ENCODE data around the gene ARHGAP44.

Gene ARHGAP44

GRCh38 chr17:12907477-12907876 is 118.2 kb downstream of the ARHGAP44 start:
- DNase-seq: no peak

- no peak for DNase-seq
Observed at GRCh38 chr17:12909046-12909445, 119.7 kb downstream of the ARHGAP44 start.

DNA sequence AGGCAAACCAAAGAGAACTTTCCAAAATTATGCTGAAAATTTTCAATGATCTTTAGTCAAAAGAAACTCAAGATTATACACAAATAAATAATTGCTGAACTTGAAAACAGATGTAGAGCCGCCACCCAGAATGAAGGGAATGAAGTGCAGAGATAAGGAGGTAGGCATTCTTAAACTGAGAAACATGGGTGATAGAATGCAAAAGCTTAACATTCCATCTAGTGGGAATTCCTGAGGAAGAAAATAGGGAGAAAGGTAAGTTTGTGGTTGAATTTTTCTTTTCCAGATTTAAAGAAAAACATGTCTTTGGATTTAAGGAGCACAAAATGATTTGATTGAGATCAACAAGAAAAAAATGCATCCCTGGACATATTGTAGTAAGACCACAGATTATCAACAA is 120.2 kb downstream of the ARHGAP44 start:
- DNase-seq: no peak

GRCh38 chr17:12911239-12911638 is 121.9 kb downstream of the ARHGAP44 start:
- DNase-seq: no peak

DNA sequence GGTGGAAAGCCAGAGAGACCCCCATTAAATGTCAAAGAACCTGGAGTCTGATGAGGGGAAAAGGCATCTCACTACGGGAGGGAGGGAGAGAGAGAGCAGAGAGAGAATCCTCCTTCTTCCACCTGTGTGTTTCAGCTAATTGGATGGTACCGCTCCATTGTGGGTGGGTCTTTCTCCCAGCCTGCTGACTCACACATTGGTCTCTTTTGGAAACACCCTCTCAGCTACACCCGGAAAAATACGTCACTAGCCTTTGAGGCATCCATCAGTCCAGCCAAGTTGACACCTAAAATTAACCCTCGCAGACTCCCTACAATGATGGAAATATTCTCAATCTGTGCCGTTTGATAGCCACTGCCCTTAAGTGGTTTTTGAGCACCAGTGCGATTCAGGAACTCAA is 128.1 kb downstream of the ARHGAP44 start:
- DNase-seq: no peak

- DNase-seq: no peak
Observed at GRCh38 chr17:12918142-12918541, 128.8 kb downstream of the ARHGAP44 start.

GRCh38 chr17:12922120-12922519 is 132.8 kb downstream of the ARHGAP44 start:
- DNase-seq: no peak

GRCh38 chr17:12924614-12925013 is 135.3 kb downstream of the ARHGAP44 start:
- DNase-seq: no peak

DNA sequence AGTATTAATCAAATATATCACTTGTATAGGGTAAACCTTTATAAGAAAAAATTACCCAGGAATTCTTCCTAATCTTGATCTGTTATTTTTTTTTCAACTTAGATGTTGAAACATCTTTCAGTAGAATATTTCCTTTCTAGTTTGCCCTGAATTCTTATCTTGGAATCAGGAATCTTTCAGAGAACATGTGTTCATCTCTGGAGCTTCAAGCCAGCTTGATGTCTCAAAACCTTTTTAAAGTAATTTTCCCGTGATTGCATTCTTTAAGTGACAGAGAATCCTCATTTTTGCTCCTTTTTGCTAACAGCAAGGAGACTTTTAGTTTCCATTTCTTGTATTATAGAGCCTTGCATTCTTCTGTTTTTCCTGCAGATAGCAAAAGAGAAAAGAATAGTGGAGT is 137.7 kb downstream of the ARHGAP44 start:
- no peak for DNase-seq

DNA sequence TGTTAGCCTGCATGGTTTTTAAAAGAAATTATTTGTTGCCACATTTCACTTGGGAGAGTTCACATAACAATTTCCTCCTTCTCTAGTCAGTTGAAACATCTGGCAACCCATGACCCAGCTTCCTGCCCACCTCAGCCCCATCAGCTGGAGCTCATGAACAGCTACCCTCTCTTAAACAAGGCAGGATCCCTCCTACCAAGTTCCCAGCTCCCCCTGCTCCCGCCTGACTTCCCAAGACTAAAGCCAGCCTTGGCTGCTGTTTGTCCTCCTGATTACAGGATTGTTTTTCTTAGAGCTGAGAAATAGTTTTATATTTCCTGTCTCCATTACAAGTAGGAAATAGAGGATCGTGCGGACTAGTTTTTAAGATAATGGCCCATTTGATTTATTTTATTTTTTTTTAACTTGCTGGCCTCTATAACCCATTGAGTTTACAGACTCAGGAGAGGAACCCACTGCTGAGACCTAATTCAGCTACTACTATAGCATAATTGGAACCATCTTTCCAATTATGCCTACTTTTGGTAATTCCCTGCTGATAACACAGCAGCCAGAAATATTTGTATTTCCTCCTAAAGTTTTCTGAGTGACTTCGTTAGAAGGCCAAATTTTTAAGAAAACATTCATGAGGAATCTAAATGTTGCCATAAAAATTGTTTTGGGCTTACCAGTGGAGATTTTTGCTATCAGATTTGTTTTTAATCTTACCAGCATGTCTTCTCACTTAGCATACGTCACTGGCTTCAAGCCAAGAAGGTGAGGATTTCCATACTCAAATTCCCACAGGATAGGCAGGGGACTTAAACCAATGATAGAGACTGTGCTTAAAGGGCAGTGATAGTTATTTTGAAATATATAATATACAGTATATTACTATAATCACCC is 138.5 kb downstream of the ARHGAP44 start:
- DNase-seq: no peak

DNA sequence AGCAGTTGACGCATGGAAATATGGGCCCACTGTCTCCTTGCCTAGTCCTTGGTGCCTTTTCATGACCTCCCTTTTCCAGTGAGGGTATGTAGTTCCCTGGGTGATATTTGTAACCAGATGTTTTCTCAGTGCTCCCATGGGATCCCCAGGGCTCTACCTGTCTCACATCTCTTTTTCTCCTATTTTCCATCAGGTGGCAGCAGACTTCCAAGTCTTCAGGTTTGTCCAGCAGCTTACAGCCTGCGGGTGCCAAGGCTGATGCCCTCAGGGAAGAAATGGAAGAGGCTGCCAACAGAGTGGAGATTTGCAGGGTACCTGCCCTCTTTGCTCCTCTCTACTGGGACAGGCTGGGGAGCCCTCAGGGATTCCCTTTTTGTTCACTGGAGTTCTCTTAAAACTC is 139.4 kb downstream of the ARHGAP44 start:
- no peak for DNase-seq

DNA sequence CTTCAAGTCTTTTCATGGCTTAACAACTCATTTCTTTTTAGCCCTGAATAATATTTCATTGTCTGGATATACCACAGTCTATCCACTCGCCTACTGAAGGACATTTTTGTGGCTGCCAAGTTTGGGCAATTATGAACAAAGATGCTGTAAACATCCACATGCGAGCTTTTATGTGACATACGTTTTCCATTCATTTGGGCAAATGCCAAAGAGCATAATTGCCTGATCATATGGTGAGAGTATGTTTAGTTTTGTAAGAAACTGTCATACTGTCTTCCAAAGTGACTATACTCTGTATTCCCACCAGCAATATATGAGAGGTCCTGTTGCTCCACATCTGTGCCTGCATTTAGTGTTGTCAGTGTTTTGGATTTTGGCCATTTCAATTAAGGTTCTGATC is 147.2 kb downstream of the ARHGAP44 start:
- no peak for DNase-seq

DNA sequence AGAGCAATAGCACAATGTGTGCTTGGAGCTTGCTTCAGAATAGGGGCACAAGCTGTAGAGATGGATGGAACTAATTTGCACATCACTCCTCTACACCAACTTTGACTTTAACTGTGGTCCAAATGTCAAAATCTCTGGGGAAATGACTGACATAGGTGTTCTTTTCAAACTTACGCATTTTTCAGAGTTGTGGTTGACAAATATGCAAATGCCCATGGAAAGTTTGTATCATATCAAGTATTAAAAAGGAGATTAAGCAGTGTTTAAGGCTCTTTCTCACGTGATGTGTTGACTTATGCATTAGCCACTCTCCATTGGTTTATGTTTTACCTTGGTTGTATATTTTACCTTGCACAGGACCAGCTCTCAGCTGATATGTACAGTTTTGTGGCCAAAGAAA is 151.4 kb downstream of the ARHGAP44 start:
- no peak for DNase-seq

GRCh38 chr17:12947047-12947446 is 157.7 kb downstream of the ARHGAP44 start:
- DNase-seq: no peak

DNA sequence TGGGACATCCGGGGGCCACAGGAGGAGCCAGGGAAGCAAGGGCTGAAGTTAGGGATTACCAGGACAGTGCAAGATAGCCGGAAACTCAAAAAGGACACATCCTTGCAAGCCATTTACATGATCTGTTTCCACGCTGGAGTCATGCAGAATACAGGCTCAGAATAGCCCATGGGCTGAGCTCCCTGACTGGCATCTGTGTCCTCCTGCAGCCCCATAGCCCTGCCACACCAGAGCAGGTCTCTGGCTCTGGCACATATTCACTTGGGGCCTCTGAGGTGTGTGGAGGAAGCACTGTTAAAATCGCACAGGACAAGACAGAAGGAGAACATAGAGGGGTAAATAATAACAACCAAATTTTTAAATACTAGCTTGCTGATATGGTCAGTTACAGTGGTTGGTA is 162.7 kb downstream of the ARHGAP44 start:
- no peak for DNase-seq

GRCh38 chr17:12953156-12953555 is 163.9 kb downstream of the ARHGAP44 start:
- DNase-seq: no peak

DNA sequence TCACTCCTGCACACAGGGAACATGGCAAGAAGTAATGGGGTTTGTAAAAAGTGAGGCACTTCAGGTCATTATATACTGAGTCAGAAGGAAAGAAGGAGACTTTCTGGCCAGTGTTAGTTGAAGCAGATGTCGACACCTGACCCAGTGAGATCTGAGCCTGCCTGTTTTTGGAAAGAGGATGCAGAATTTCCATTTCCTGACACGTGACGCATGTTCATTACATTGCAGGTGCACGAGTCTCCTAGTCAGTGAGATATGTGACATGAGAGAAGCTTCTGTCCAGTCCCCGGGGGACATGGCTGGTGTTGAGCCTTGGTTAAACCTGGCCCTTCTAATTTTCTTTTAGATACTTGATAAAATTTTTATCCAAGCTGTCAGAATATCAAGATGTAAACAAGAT is 166.2 kb downstream of the ARHGAP44 start:
- DNase-seq: no peak

DNA sequence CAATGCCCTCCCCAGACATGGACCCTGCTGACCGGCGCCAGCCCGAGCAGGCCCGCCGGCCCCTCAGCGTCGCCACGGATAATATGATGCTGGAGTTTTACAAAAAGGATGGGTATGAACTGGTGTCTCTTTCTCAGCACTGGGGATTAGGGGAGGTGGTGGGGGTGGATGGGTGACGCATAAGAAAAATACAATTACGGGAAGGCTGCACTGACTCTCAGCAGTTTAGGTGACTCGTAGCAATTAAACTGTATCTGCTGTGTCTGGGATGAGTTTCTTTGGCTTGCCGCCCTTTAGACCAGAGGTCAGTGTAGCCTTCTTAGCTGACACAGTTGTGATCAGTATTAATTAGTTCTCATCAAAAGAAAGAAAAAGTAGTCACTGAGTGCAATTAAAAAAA is 169.5 kb downstream of the ARHGAP44 start:
- no peak for DNase-seq

- no peak for DNase-seq
Observed at GRCh38 chr17:12959441-12959840, 170.1 kb downstream of the ARHGAP44 start.

- no peak for DNase-seq
Observed at GRCh38 chr17:12961655-12962054, 172.4 kb downstream of the ARHGAP44 start.

DNA sequence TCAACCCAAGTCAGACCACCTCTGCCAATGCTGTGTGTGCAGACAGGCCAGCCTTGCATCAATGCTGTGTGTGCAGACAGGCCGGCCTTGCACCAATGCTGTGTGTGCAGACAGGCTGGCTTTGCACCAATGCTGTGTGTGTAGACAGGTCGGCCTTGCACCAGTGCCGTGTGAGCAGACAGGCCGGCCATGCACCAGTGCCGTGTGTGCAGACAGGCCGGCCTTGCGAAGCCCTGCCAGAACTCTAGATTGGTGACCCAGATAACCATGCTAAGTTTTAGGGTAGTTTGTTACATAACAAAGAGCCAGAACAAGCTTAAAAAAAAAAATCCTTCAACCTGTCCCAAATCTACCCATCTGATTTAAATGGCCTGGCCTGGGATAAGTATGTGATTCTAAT is 174.2 kb downstream of the ARHGAP44 start:
- no peak for DNase-seq

GRCh38 chr17:12964162-12964561 is 174.9 kb downstream of the ARHGAP44 start:
- DNase-seq: no peak

DNA sequence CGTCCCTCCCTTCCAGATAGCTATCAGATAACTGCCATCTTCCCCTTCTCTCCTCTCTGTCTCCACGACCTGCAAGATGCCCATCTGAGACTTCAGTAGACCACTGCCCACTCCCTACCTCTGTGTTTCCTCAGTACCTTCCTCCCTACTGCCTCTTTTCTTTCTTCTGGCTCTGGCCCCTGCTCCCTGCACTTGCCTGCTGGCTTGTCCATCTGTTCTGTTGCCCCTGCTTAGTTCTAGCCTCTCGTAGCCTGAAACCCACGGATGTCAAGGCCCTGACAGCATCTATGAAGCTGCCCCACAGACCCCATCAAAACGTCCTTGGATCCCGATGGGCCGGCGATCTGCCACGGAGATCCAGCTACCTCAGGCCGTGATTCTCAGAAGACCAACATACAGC is 175.5 kb downstream of the ARHGAP44 start:
- DNase-seq: no peak

GRCh38 chr17:12965988-12966387 is 176.7 kb downstream of the ARHGAP44 start:
- no peak for DNase-seq

DNA sequence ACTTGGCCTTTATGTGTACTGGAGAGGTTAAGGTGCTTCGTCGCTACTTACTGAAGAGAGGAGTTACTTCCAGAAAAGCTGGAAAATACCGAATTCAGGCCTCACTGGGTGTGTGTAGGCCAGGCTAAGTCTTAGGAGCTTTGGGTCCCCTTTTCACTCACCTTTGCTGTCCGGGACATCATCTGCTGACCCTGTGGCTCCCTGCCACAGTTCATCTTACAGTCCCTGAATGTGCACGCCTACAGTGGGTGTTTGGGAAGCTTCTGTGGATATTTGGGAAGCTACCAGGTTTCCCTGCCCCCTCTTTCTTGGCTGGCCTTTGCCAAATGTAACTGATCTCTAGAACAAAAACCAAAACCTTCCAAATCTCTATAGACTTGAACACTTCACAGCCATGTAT is 177.1 kb downstream of the ARHGAP44 start:
- DNase-seq: no peak

All from COR-L47 (cell line).